Measurements from ENCODE around the gene CPT2. TPM values are rescaled to one million over a fixed set of nuclear protein-coding genes. Genes with fewer than 3 reads are reported as not detected.
A peak's percentile ranks its signal among the peaks of the same experiment; 100 is the strongest.
"Not testable (repeated sequence)": the region's sequence is repeated elsewhere in the genome, so short reads cannot be mapped to it uniquely, and the experiment has no call there.

Gene CPT2
- total and polyA plus RNA-seq, 2 donors (not counting 1 experiment from before 2014, with no cell fraction given), result 17.2 to 18.3 TPM

GRCh38 chr1:53185955-53186297, 10.7 kb upstream of the CPT2 start:
- H3K36me3 ChIP-seq (ENCODE audit: control insufficient read depth, insufficient read depth, low read length); H4K20me1 ChIP-seq (ENCODE audit: control insufficient read depth, extremely low read depth, insufficient read depth, low read length); H3K4me2 ChIP-seq (ENCODE audit: extremely low read depth, insufficient read depth, low read length); H3K9ac ChIP-seq (ENCODE audit: insufficient read depth, low read length); DNase-seq (ENCODE audit: low read depth in 2 of 2); H3K27me3 ChIP-seq (ENCODE audit: control insufficient read depth, insufficient read depth, low read length); H3K4me3 ChIP-seq (replicated peaks in 1 of 4; ENCODE audit: control extremely low read depth in 1 of 4, insufficient read depth in 1 of 4, low read depth in 3 of 4, low read length in 4 of 4); H3K27ac ChIP-seq (ENCODE audit: insufficient read depth, low read length); H3K79me2 ChIP-seq (ENCODE audit: control insufficient read depth, insufficient read depth, low read length); H2AFZ ChIP-seq (ENCODE audit: low read length); H3K9me3 ChIP-seq (ENCODE audit: control insufficient read depth, insufficient read depth, low read depth, low read length): not testable (repeated sequence)
- peak in 1 of 2 donors; percentile 1 for TF ChIP-seq CTCF (conservative IDR thresholded peaks at IDR 0.05 in 1 of 2, IDR thresholded peaks at IDR 0.05 in 1 of 2; ENCODE audit: low read depth in 1 of 2, low read length in 2 of 2)
- peaks cover 35% of the 10 kb centered on the region for H3K4me1 ChIP-seq (ENCODE audit: control insufficient read depth, extremely low read depth, insufficient read depth, low read length)

- no peaks in the 10 kb centered on the region for H3K9me3 ChIP-seq (ENCODE audit: control insufficient read depth, insufficient read depth, low read depth, low read length)
- H3K4me1 ChIP-seq (ENCODE audit: control insufficient read depth, extremely low read depth, insufficient read depth, low read length), result peaks cover 30% of the 10 kb centered on the region
- no peaks in the 10 kb centered on the region for H3K36me3 ChIP-seq (ENCODE audit: control insufficient read depth, insufficient read depth, low read length)
- H3K79me2 ChIP-seq (ENCODE audit: control insufficient read depth, insufficient read depth, low read length), result no peaks in the 10 kb centered on the region
- no peaks in the 10 kb centered on the region for H3K27me3 ChIP-seq (ENCODE audit: control insufficient read depth, insufficient read depth, low read length)
- no peak overlapping the region for H3K27ac ChIP-seq (ENCODE audit: insufficient read depth, low read length)
- no peak overlapping the region for H3K4me3 ChIP-seq (replicated peaks in 1 of 4; ENCODE audit: control extremely low read depth in 1 of 4, insufficient read depth in 1 of 4, low read depth in 3 of 4, low read length in 4 of 4)
- no peak overlapping the region for H3K9ac ChIP-seq (ENCODE audit: insufficient read depth, low read length)
- no peaks in the 10 kb centered on the region for H4K20me1 ChIP-seq (ENCODE audit: control insufficient read depth, extremely low read depth, insufficient read depth, low read length)
- TF ChIP-seq CTCF (conservative IDR thresholded peaks at IDR 0.05 in 1 of 2, IDR thresholded peaks at IDR 0.05 in 1 of 2; ENCODE audit: low read depth in 1 of 2, low read length in 2 of 2), result no peak
- TF ChIP-seq EZH2 (IDR thresholded peaks at IDR 0.05; ENCODE audit: low read length, missing control alignments), result no peak
- H3K4me2 ChIP-seq (ENCODE audit: extremely low read depth, insufficient read depth, low read length), result no peak overlapping the region
- no peak for DNase-seq (ENCODE audit: low read depth in 2 of 2)
- H2AFZ ChIP-seq (ENCODE audit: low read length), result no peak overlapping the region
Measured at GRCh38 chr1:53186533-53186932, 10.1 kb upstream of the CPT2 start.

- Histone ChIP-seq H3K4me3 (replicated peaks in 1 of 4; ENCODE audit: control extremely low read depth in 1 of 4, insufficient read depth in 1 of 4, low read depth in 3 of 4, low read length in 4 of 4) (no peak overlapping the region), H3K27ac (ENCODE audit: insufficient read depth, low read length) (no peak overlapping the region), H3K36me3 (ENCODE audit: control insufficient read depth, insufficient read depth, low read length) (no peaks in the 10 kb centered on the region), H4K20me1 (ENCODE audit: control insufficient read depth, extremely low read depth, insufficient read depth, low read length) (no peaks in the 10 kb centered on the region), H3K4me2 (ENCODE audit: extremely low read depth, insufficient read depth, low read length) (no peak overlapping the region), H3K27me3 (ENCODE audit: control insufficient read depth, insufficient read depth, low read length) (no peaks in the 10 kb centered on the region), H3K9ac (ENCODE audit: insufficient read depth, low read length) (no peak overlapping the region), H3K9me3 (ENCODE audit: control insufficient read depth, insufficient read depth, low read depth, low read length) (no peaks in the 10 kb centered on the region), H3K79me2 (ENCODE audit: control insufficient read depth, insufficient read depth, low read length) (no peaks in the 10 kb centered on the region), H3K4me1 (ENCODE audit: control insufficient read depth, extremely low read depth, insufficient read depth, low read length) (peaks cover 23% of the 10 kb centered on the region), H2AFZ (ENCODE audit: low read length) (no peak overlapping the region)
- DNase-seq (ENCODE audit: low read depth in 2 of 2), result no peak
- TF ChIP-seq CTCF (conservative IDR thresholded peaks at IDR 0.05 in 1 of 2, IDR thresholded peaks at IDR 0.05 in 1 of 2; ENCODE audit: low read depth in 1 of 2, low read length in 2 of 2), result no peak
- TF ChIP-seq EZH2 (IDR thresholded peaks at IDR 0.05; ENCODE audit: low read length, missing control alignments), result no peak
Measured at GRCh38 chr1:53187401-53187800, 9.2 kb upstream of the CPT2 start.
